Mesendoderm (in vitro differentiated cells): ENCODE results near the gene CLASP2. TPM values are rescaled to one million over a fixed set of nuclear protein-coding genes. Genes with fewer than 3 reads are reported as not detected.
A peak's percentile ranks its signal among the peaks of the same experiment; 100 is the strongest.
"Not testable (repeated sequence)": the region's sequence is repeated elsewhere in the genome, so short reads cannot be mapped to it uniquely, and the experiment has no call there.

Experiments used
- DNase-seq: peaks from one replicate; pipeline ENCODE4 v3.0.0; 2013
- H2AK5ac ChIP-seq: 2 replicates; pipeline ENCODE4 v1.6.1; 2013; ENCODE audit warnings: low read length, inconsistent platforms
- H2BK120ac ChIP-seq: 2 replicates; pipeline ENCODE4 v1.6.1; 2013; ENCODE audit warnings: low read depth, mild to moderate bottlenecking, low read length, moderate library complexity, mixed read lengths
- H2BK15ac ChIP-seq: replicated peaks from 2 replicates; pipeline ENCODE4 v1.6.1; 2013; ENCODE audit warnings: low read depth, mild to moderate bottlenecking, moderate library complexity
- H2BK5ac ChIP-seq: 2 replicates; pipeline ENCODE4 v1.6.1; 2013; ENCODE audit warnings: low read length, inconsistent platforms
- H3K18ac ChIP-seq: 2 replicates; pipeline ENCODE4 v1.6.1; 2013; ENCODE audit warnings: mild to moderate bottlenecking, low read length, mixed read lengths
- H3K23ac ChIP-seq: one replicate; pipeline ENCODE4 v1.6.1; 2013; ENCODE audit warnings: low read length
- H3K27ac ChIP-seq: 2 replicates; pipeline ENCODE4 v1.5.1; 2013; ENCODE audit warnings: low read depth, mild to moderate bottlenecking, inconsistent platforms, low read length, moderate library complexity
- H3K27me3 ChIP-seq: 2 replicates; pipeline ENCODE4 v1.6.1; 2013; ENCODE audit warnings: low read length, control low read depth, mild to moderate bottlenecking, inconsistent platforms; ENCODE audit not compliant: insufficient read depth, poor library complexity
- H3K36me3 ChIP-seq: 2 replicates; pipeline ENCODE4 v1.6.1; 2013; ENCODE audit warnings: low read length, inconsistent platforms; ENCODE audit not compliant: control insufficient read depth, insufficient read depth
- H3K4ac ChIP-seq: one replicate; pipeline ENCODE4 v1.6.1; 2013; ENCODE audit warnings: low read depth, mild to moderate bottlenecking, low read length, moderate library complexity
- H3K4me1 ChIP-seq: 2 replicates; pipeline ENCODE4 v1.6.1; 2013; ENCODE audit warnings: low read depth, low read length, inconsistent platforms; ENCODE audit not compliant: control insufficient read depth
- H3K4me2 ChIP-seq: 2 replicates; pipeline ENCODE4 v1.6.1; 2013; ENCODE audit warnings: low read length
- H3K4me3 ChIP-seq: 2 replicates; pipeline ENCODE4 v1.5.1; 2013; ENCODE audit warnings: mild to moderate bottlenecking, low read length
- H3K56ac ChIP-seq: one replicate; pipeline ENCODE4 v1.6.1; 2013; ENCODE audit warnings: low read length
- H3K79me1 ChIP-seq: 2 replicates; pipeline ENCODE4 v1.6.1; 2013; ENCODE audit warnings: low read length, inconsistent platforms
- H3K79me2 ChIP-seq: 2 replicates; pipeline ENCODE4 v1.6.1; 2013; ENCODE audit warnings: mild to moderate bottlenecking, low read length; ENCODE audit not compliant: control insufficient read depth, insufficient read depth
- H3K9ac ChIP-seq: 2 replicates; pipeline ENCODE4 v1.6.1; 2013; ENCODE audit warnings: low read length, inconsistent platforms
- H4K5ac ChIP-seq: one replicate; pipeline ENCODE4 v1.6.1; 2013; ENCODE audit warnings: low read length
- H4K8ac ChIP-seq: one replicate; pipeline ENCODE4 v1.6.1; 2013; ENCODE audit warnings: low read depth, mild to moderate bottlenecking, control low read depth, low read length, moderate library complexity
- WGBS: extraction: QIAGEN DNeasy Blood & Tissue Kit; methylation state at CpG from one replicate; pipeline ENCODE4 v1.1.7; 2013; ENCODE audit warnings: low lambda C conversion rate, missing lambda C conversion rate; ENCODE audit not compliant: insufficient coverage; ENCODE audit errors: extremely low coverage; 5-methylcytosine and 5-hydroxymethylcytosine counted together
- small RNA-seq: library from polyadenylated mRNA; stranded (forward); fragments of <200 nt; extraction: miRNeasy Mini kit (QIAGEN cat#:217004); gene quantifications from one replicate; pipeline ENCODE3, GENCODE V24; 2013; ENCODE audit not compliant: insufficient read depth

The CLASP2 gene

DNA sequence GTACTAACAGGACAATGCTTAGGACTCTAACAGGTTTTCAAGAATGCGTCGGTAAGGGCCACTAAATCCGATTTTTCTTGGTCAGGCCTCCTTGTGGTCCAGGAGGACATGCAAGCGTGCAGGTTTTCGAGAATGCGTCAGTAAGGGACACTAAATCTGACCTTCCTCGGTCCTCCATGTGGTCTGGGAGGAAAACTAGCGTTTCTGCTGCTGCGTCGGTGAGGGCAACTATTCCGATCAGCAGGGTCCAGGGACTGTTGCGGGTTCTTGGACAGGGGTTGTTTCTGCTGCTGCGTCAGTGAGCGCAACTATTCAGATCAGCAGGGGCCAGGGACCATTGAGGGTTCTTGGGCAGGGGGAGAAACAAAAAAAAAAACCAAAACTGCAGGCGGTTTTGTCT, 270.1 kb downstream of the CLASP2 start:
- Histone ChIP-seq H3K79me1 (no peaks in the 10 kb centered on the region), H2BK120ac (no peak overlapping the region), H3K79me2 (no peaks in the 10 kb centered on the region), H3K56ac (peak overlapping the region; percentile 73), H3K27me3 (no peaks in the 10 kb centered on the region), H3K23ac (no peak overlapping the region), H4K5ac (no peak overlapping the region), H3K4ac (no peak overlapping the region), H3K4me1 (no peaks in the 10 kb centered on the region), H2BK5ac (no peak overlapping the region), H2BK15ac (no peak overlapping the region), H3K36me3 (no peaks in the 10 kb centered on the region), H3K4me2 (peak overlapping the region; percentile 25), H2AK5ac (no peak overlapping the region), H4K8ac (no peak overlapping the region), H3K4me3 (no peak overlapping the region), H3K27ac (no peak overlapping the region), H3K9ac (peak overlapping the region; percentile 28), H3K18ac (no peak overlapping the region)
- no CpG with 5 or more reads among the region's 15 CpGs for WGBS
- DNase-seq = no peak

DNA sequence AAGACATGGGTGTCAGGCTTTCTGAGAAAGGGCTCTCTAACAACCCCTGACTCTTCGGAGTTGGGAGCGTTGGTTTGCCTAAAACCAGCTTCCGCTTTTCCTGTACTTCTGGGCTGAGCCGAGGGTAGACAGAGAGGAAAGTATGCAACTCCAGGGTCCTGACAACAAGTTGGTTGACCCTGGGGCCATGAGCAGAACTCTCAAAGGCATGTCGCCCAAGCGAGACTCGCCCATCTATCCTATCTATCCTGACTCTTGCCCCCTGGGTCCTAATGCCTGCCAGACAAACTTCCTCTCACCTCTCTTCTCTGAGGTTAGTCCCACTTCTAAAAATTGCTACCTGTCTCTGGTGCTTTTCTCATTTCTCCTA, 270.8 kb downstream of the CLASP2 start:
- not testable (repeated sequence) for H3K4me1 ChIP-seq, H3K4ac ChIP-seq, H3K18ac ChIP-seq, H3K79me1 ChIP-seq, H2BK15ac ChIP-seq, H3K79me2 ChIP-seq, H3K9ac ChIP-seq, H4K8ac ChIP-seq, H3K27me3 ChIP-seq, H2BK120ac ChIP-seq, H3K27ac ChIP-seq, H2AK5ac ChIP-seq, H4K5ac ChIP-seq, H3K36me3 ChIP-seq, H3K23ac ChIP-seq, H2BK5ac ChIP-seq
- Histone ChIP-seq H3K4me3 (peak overlapping the region; percentile 47), H3K4me2 (peak overlapping the region; percentile 40), H3K56ac (peak overlapping the region; percentile 64)
- DNase-seq = peak; percentile 60
- WGBS = no CpG with 5 or more reads among the region's 7 CpGs

Small RNA genes lying within 50 kb of the gene (small RNA-seq; reads per million reads assigned to genes)
- gene COX6CP10 (not detected), gene RNA5SP128 (not detected)
